Keratinocyte (primary cell): ENCODE data around the gene HDAC9. TPM values are rescaled to one million over a fixed set of nuclear protein-coding genes. Genes with fewer than 3 reads are reported as not detected.

ENCODE experiments used
- DNase-seq: peaks from one replicate; pipeline ENCODE4 v3.0.0-alpha.2; 2011; ENCODE audit warnings: low read depth, missing footprints, low spot score
- FAIRE-seq: peaks from 2 replicates; lab custom pipeline; 2011; peaks lifted over from hg19 to GRCh38; lab: Jason Lieb, UNC
- H2AFZ ChIP-seq: 2 replicates; pipeline ENCODE4 v1.6.0; 2012; ENCODE audit warnings: low read length, control low read depth, inconsistent platforms; ENCODE audit not compliant: control insufficient read depth
- H3K27ac ChIP-seq: 2 replicates; pipeline ENCODE4 v1.5.1; 2011; ENCODE audit warnings: low read length; ENCODE audit not compliant: control insufficient read depth, insufficient read depth
- H3K27me3 ChIP-seq: 3 replicates; pipeline ENCODE4 v1.6.0; 2011; ENCODE audit warnings: low read length; ENCODE audit not compliant: control insufficient read depth, insufficient read depth; ENCODE audit errors: extremely low read depth
- H3K36me3 ChIP-seq, 2 experiments: 2 replicates in 1 of 2; 3 replicates in 1 of 2; pipeline ENCODE4 v1.5.1; 2011; ENCODE audit warnings: low read length in 2 of 2, mild to moderate bottlenecking in 1 of 2; ENCODE audit not compliant: control insufficient read depth in 2 of 2, insufficient read depth in 2 of 2; ENCODE audit errors: extremely low read depth in 1 of 2
- H3K4me1 ChIP-seq: 3 replicates; pipeline ENCODE4 v1.5.1; 2011; ENCODE audit warnings: low read length; ENCODE audit not compliant: control insufficient read depth, insufficient read depth; ENCODE audit errors: extremely low read depth
- H3K4me2 ChIP-seq: 3 replicates; pipeline ENCODE4 v1.6.0; 2011; ENCODE audit warnings: low read depth, low read length; ENCODE audit not compliant: control insufficient read depth, insufficient read depth; ENCODE audit errors: extremely low read depth
- H3K4me3 ChIP-seq, 3 experiments: fragments of 200-600 bp in 1 of 3; sonication (generic) in 1 of 3; 2 replicates in 2 of 3; 3 replicates in 1 of 3; pipeline ENCODE4 v1.5.1; 2011 to 2016; ENCODE audit warnings: low read length in 3 of 3, mild to moderate bottlenecking in 3 of 3, control low read depth in 2 of 3, inconsistent platforms in 1 of 3, low read depth in 1 of 3, mixed read lengths in 1 of 3, mixed run types in 1 of 3, moderate library complexity in 1 of 3; ENCODE audit not compliant: control insufficient read depth in 2 of 3, insufficient read depth in 2 of 3; ENCODE audit errors: extremely low read depth in 1 of 3
- H3K79me2 ChIP-seq: 2 replicates; pipeline ENCODE4 v1.6.0; 2012; ENCODE audit warnings: low read length; ENCODE audit not compliant: control insufficient read depth, insufficient read depth
- H3K9ac ChIP-seq: 3 replicates; pipeline ENCODE4 v1.6.0; 2011; ENCODE audit warnings: low read length; ENCODE audit not compliant: control insufficient read depth, insufficient read depth; ENCODE audit errors: extremely low read depth
- H3K9me1 ChIP-seq: 3 replicates; pipeline ENCODE4 v1.6.0; 2011; ENCODE audit warnings: low read length; ENCODE audit not compliant: control insufficient read depth, insufficient read depth; ENCODE audit errors: extremely low read depth
- H3K9me3 ChIP-seq: 2 replicates; pipeline ENCODE4 v1.5.1; 2012; ENCODE audit warnings: low read depth, low read length; ENCODE audit not compliant: control insufficient read depth
- H4K20me1 ChIP-seq: 3 replicates; pipeline ENCODE4 v1.6.0; 2011; ENCODE audit warnings: low read length; ENCODE audit not compliant: control insufficient read depth, insufficient read depth; ENCODE audit errors: extremely low read depth
- CTCF ChIP-seq, 3 experiments: IDR thresholded peaks in 1 of 3; conservative IDR thresholded peaks in 1 of 3; optimal IDR thresholded peaks in 1 of 3; 2 replicates in 2 of 3; 3 replicates in 1 of 3; pipeline versions ENCODE3 to v1.5.1; 2011; ENCODE audit warnings: low read length in 3 of 3, mild to moderate bottlenecking in 3 of 3, moderate library complexity in 2 of 3, control low read depth in 1 of 3, inconsistent platforms in 1 of 3; ENCODE audit not compliant: insufficient read depth in 2 of 3; ENCODE audit errors: extremely low read depth in 1 of 3
- EZH2 ChIP-seq: IDR thresholded peaks from one replicate; pipeline ENCODE4 v1.6.1; 2012; ENCODE audit warnings: inconsistent platforms, mild to moderate bottlenecking, low read length, moderate library complexity
- dilution Hi-C: fragments of 300-500 bp; cut with MboI; formaldehyde crosslinking; loops from one replicate; pipeline ENCODE4 v1.7.0; 2020; ENCODE audit warnings: low sequenced_read_pairs; ENCODE audit not compliant: extremely low pct_ligation_motif_present
- polyA plus RNA-seq, 5 experiments: library from polyadenylated mRNA; depleted of rRNA in 3 of 5; stranded (reverse) in 3 of 5; stranded (forward) in 1 of 5; unstranded in 1 of 5; fragments of >200 nt; gene quantifications; 1 replicate in 1 of 5; 2 replicates in 3 of 5; 3 replicates in 1 of 5; pipeline versions ENCODE4 v1.2.1 to v1.2.3, GENCODE V29; 2011 to 2012; ENCODE audit warnings: missing spikeins in 2 of 5, low read depth in 1 of 5, low replicate concordance in 1 of 5

The HDAC9 gene
- polyA plus RNA-seq, 1 donor (not counting 4 experiments of a cell fraction or from before 2014, with no cell fraction given): 24.6 TPM

GRCh38 chr7:18530224-18531179 lies 35.0 kb downstream of the HDAC9 start:
- H3K9ac ChIP-seq: no peak overlapping the region
- no peak for DNase-seq
- H2AFZ ChIP-seq: no peak overlapping the region
- TF ChIP-seq CTCF (optimal IDR thresholded peaks at IDR 0.05 in 1 of 3, IDR thresholded peaks at IDR 0.05 in 1 of 3, conservative IDR thresholded peaks at IDR 0.05 in 1 of 3; ENCODE audit: extremely low read depth in 1 of 3, insufficient read depth in 2 of 3, low read length in 3 of 3): no peak
- no peak for TF ChIP-seq EZH2
- no peak for FAIRE-seq
- H3K79me2 ChIP-seq: peaks cover 12% of the 10 kb centered on the region
- no peak overlapping the region for H3K4me3 ChIP-seq
- no peaks in the 10 kb centered on the region for H3K4me1 ChIP-seq
- H3K4me2 ChIP-seq: no peak overlapping the region
- no peaks in the 10 kb centered on the region for H4K20me1 ChIP-seq
- no peaks in the 10 kb centered on the region for H3K9me1 ChIP-seq
- peaks cover 0 to 2% of the 10 kb centered on the region in 2 experiments for H3K36me3 ChIP-seq
- H3K9me3 ChIP-seq: no peaks in the 10 kb centered on the region
- no peaks in the 10 kb centered on the region for H3K27me3 ChIP-seq
- dilution Hi-C loops: no loop called here
- no peak overlapping the region for H3K27ac ChIP-seq

- no peaks in the 10 kb centered on the region for H3K9me3 ChIP-seq
- H3K4me3 ChIP-seq: no peak overlapping the region
- no peak overlapping the region for H3K4me2 ChIP-seq
- TF ChIP-seq CTCF (optimal IDR thresholded peaks at IDR 0.05 in 1 of 3, IDR thresholded peaks at IDR 0.05 in 1 of 3, conservative IDR thresholded peaks at IDR 0.05 in 1 of 3; ENCODE audit: extremely low read depth in 1 of 3, insufficient read depth in 2 of 3, low read length in 3 of 3): no peak
- TF ChIP-seq EZH2: no peak
- dilution Hi-C loops: no loop called here
- no peak overlapping the region for H2AFZ ChIP-seq
- no peaks in the 10 kb centered on the region for H4K20me1 ChIP-seq
- no peaks in the 10 kb centered on the region for H3K4me1 ChIP-seq
- DNase-seq (no peak), FAIRE-seq (no peak)
- peaks cover 0 to 2% of the 10 kb centered on the region in 2 experiments for H3K36me3 ChIP-seq
- H3K27me3 ChIP-seq: no peaks in the 10 kb centered on the region
- H3K9me1 ChIP-seq: no peaks in the 10 kb centered on the region
- peaks cover 8% of the 10 kb centered on the region for H3K79me2 ChIP-seq
- no peak overlapping the region for H3K27ac ChIP-seq
- H3K9ac ChIP-seq: no peak overlapping the region
These were observed 36.0 kb downstream of the HDAC9 start for GRCh38 chr7:18531539-18531938.
